ENCODE measurements around the gene SLC1A3.
A peak's percentile ranks its signal among the peaks of the same experiment; 100 is the strongest.

The SLC1A3 gene

GRCh38 chr5:36689225-36689624, 82.8 kb downstream of the SLC1A3 start:
- DNase-seq (ENCODE audit: low read depth) = peak; percentile 9

- peak; percentile 49 for DNase-seq (ENCODE audit: low read depth)
These were observed 83.9 kb downstream of the SLC1A3 start for GRCh38 chr5:36690041-36690961.

GRCh38 chr5:36691226-36691625, 84.8 kb downstream of the SLC1A3 start:
- no peak for DNase-seq (ENCODE audit: low read depth)

- no peak for DNase-seq (ENCODE audit: low read depth)
These were observed 85.4 kb downstream of the SLC1A3 start for GRCh38 chr5:36691696-36692371.

- no peak for DNase-seq (ENCODE audit: low read depth)
These were observed 86.7 kb downstream of the SLC1A3 start for GRCh38 chr5:36692791-36693763.

GRCh38 chr5:36694351-36694750, 87.9 kb downstream of the SLC1A3 start:
- DNase-seq (ENCODE audit: low read depth) = no peak

GRCh38 chr5:36696059-36696673, 89.8 kb downstream of the SLC1A3 start:
- peak; percentile 15 for DNase-seq (ENCODE audit: low read depth)

GRCh38 chr5:36698031-36698430, 91.6 kb downstream of the SLC1A3 start:
- no peak for DNase-seq (ENCODE audit: low read depth)

GRCh38 chr5:36701085-36701698, 94.8 kb downstream of the SLC1A3 start:
- no peak for DNase-seq (ENCODE audit: low read depth)

GRCh38 chr5:36703245-36703860, 96.9 kb downstream of the SLC1A3 start:
- DNase-seq (ENCODE audit: low read depth) = no peak

- no peak for DNase-seq (ENCODE audit: low read depth)
These were observed 97.7 kb downstream of the SLC1A3 start for GRCh38 chr5:36704131-36704530.

- no peak for DNase-seq (ENCODE audit: low read depth)
These were observed 98.6 kb downstream of the SLC1A3 start for GRCh38 chr5:36705055-36705454.

- no peak for DNase-seq (ENCODE audit: low read depth)
These were observed 100.3 kb downstream of the SLC1A3 start for GRCh38 chr5:36706662-36707061.

- no peak for DNase-seq (ENCODE audit: low read depth)
These were observed 102.6 kb downstream of the SLC1A3 start for GRCh38 chr5:36708996-36709395.

GRCh38 chr5:36710039-36710438, 103.6 kb downstream of the SLC1A3 start:
- no peak for DNase-seq (ENCODE audit: low read depth)

- DNase-seq (ENCODE audit: low read depth) = no peak
These were observed 106.3 kb downstream of the SLC1A3 start for GRCh38 chr5:36712706-36713105.

GRCh38 chr5:36713541-36713940, 107.1 kb downstream of the SLC1A3 start:
- DNase-seq (ENCODE audit: low read depth) = no peak

- no peak for DNase-seq (ENCODE audit: low read depth)
These were observed 110.8 kb downstream of the SLC1A3 start for GRCh38 chr5:36717131-36717695.

GRCh38 chr5:36719282-36719681, 112.9 kb downstream of the SLC1A3 start:
- no peak for DNase-seq (ENCODE audit: low read depth)

- no peak for DNase-seq (ENCODE audit: low read depth)
These were observed 114.3 kb downstream of the SLC1A3 start for GRCh38 chr5:36720688-36721087.
